Endothelial cell of umbilical vein (primary cell): ENCODE data around the gene MYCBP.

Experiments used
- CTCF ChIP-seq, 2 donors: IDR thresholded peaks; 1 replicate in 1 of 2; 2 replicates in 1 of 2; pipeline ENCODE4 v1.5.1; 2011; ENCODE audit warnings: low read length in 2 of 2, mild to moderate bottlenecking in 2 of 2, moderate library complexity in 2 of 2, control low read depth in 1 of 2, inconsistent platforms in 1 of 2, low read depth in 1 of 2; ENCODE audit not compliant: insufficient read depth in 1 of 2; ENCODE audit errors: extremely low read depth in 1 of 2
- POLR2AphosphoS5 ChIP-seq: IDR thresholded peaks from 2 replicates; pipeline ENCODE4 v1.6.1; 2012; ENCODE audit warnings: low read depth, mild to moderate bottlenecking, control low read depth, low read length, moderate library complexity; ENCODE audit not compliant: insufficient read depth

GRCh38 chr1:38833146-38833545, 40.0 kb downstream of the MYCBP start:
- TF ChIP-seq CTCF (IDR thresholded peaks at IDR 0.05; ENCODE audit: extremely low read depth in 1 of 2, insufficient read depth in 1 of 2, low read depth in 1 of 2, low read length in 2 of 2) (no peak), POLR2AphosphoS5 (no peak)
